Stimulated activated CD8-positive, alpha-beta memory T cell treated with anti-CD3 and anti-CD28 coated beads, Interleukin-12 subunit alpha, Interleukin-12 subunit beta, amount 100 ng/mL, for 4 hours (primary cell): Measurements from ENCODE around the gene FSD1.
A peak's percentile ranks its signal among the peaks of the same experiment; 100 is the strongest.
"Not testable (repeated sequence)": the region's sequence is repeated elsewhere in the genome, so short reads cannot be mapped to it uniquely, and the experiment has no call there.

ENCODE experiments used
- DNase-seq: peaks from one replicate; pipeline ENCODE4 v3.0.0-alpha.2; 2020; ENCODE audit warnings: low read depth

Gene FSD1

DNA sequence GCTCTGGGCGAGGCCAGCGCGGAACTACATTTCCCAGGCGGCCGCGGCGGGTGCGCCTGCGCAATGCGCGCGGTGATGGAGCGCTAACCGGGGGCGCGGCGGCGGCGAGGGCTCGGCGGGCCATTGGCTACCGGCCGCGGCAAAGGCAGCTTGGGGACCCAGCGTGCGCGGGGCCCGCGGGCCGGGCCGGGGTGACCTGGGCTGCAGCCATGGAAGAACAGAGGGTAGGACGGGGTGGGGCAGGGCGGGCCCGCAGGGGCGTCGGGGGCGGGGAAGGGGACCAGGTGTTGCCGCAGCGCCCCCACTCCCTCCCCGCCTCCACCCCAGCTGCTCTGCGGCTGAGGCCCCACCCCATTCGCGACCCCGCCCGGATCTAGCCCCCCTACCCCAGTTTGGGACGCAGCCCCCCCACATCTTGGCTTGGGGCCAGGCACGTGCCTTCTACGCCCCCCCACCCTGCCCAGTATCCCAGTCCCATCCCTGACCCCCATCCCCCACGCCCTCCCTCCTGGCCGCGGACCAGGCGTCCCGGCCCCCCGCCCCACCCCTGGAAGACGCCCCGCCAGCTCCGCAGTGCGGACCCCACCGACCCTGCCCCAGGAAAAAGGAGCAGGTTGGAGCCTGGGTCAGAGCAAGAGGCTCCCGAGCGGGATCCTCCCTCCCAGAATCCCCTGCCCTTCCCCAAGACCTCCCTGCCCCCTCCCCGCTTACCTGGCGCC is at the start of gene FSD1:
Gene FSD1, plus strand, starts transcription at position 61 of the 719 bp plus-strand sequence. Its CDS starts 149 bp downstream, at position 210.
- DNase-seq, result peak; percentile 53

DNA sequence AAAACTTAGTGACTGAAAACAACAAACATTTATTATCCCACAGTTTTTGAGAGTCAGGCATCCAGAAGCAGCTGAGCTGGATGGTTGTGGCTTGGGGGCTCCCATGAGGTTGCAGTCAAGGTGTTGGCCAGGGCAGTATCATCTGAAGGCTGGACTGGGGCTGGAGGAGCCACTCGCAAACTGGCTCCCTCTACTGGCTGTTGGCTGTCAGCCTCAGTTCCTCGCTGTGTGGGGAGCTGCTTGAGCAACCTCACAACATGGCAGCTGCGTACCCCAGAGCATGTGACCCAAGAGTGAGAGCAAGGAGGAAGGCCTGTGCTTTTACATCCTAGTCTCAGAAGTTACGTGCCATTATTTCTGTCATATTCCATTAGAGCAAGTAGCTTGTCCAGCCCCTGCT is 47.8 kb upstream of the FSD1 start:
- DNase-seq, result no peak

GRCh38 chr19:4257025-4257424 is 47.4 kb upstream of the FSD1 start:
- DNase-seq, result no peak

DNA sequence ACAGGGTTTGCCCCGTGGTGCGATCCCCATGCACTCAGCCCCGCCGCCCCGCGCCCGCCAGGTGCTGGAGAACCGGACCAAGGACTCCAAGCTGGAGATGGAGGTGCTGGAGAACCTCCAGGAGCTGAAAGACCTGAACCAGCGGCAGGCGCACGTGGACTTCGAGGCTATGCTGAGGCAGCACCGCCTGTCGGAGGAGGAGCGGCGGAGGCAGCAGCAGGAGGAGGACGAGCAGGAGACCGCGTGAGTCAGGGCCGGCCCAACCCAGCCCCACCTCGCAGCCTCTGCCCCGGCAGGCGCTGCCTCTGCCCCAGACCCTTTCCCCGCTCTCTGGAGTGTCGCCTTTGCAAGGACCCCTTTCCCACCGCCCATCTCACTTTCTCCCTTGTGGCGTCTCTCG is 46.2 kb upstream of the FSD1 start:
- no peak for DNase-seq

DNA sequence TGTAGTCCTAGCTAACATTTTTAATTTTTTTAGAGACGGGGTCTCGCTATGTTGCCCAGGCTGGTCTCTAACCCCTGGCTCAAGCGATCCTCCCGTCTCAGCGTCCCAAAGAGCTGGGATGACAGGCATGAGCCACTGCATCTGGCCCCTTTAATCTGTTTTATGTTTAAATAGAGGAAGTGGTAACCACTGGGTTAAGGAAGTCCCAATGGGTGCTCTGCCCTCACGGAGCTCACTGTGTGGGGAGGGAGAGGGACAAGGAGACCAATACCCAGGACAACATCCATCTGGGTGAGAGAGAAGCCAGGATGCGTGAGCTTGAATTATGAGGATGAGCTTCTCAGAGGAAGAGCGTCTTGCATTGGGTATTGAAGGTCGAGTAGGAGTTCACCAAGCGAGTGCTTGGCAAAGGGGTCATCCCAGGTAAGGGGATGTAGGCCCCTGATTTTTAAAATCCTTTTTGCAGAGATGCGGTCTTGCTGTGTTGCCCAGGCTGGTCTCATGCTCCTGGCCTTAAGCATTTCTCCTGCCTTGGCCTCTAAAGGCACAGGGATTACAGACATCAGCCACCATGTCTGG is 43.7 kb upstream of the FSD1 start:
- DNase-seq, result no peak

DNA sequence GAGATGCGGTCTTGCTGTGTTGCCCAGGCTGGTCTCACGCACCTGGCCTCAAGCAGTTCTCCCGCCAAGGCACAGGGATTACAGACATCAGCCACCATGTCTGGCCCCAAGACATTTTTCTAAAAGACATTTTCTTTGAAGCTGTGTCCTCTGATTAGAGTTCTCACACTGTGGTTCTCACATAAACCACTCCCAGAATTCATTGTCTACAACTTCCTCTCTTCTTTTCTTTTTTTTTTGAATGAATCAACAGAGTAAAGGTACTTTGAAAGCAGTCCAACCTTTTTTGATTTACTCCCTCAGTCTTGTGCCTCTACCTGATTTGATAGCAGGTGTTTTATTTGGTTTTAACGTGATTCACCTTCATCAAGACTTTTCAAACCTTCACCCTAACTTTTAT is 39.6 kb upstream of the FSD1 start:
- no peak for DNase-seq

- DNase-seq, result no peak
These were observed 38.0 kb upstream of the FSD1 start for GRCh38 chr19:4266253-4267000.

DNA sequence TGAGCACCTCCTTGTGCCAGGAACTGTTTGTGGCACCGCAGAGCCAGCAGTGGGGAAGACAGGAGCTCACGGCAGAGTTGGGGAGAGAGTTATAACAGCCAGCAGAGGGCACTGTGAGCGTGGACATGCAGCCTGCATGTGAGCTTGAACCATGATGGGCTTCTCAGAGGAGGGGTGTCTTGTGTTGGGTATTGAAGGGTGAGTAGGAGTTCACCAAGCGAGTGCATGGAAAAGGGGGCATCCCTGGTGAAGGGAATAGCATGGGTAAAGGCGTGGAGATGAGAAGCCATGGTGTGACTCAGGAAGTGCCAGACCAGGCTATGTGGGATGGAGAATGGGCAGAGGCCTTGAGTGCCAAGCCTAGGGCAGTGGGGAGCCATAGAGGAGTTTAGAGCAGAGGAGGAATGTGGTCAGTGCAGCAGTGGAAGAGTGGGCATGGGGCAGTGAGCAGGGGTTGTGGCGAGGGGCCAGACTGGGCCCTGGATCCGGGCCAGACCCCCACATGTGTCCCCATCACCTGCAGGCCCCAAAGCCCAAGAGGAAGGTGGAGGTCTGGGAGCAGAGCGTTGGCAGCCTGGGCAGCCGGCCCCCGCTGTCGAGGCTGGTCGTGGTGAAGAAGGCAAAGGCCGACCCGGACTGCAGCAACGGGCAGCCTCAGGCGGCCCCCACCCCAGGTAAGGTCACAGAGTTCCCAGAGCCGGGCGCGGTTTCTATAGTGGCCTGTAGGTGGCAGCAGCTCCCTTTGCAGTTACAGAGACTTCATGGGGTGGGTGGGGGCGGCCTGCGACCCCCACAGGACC is 37.1 kb upstream of the FSD1 start:
- peak; percentile 25 for DNase-seq

GRCh38 chr19:4267901-4268815 is 36.2 kb upstream of the FSD1 start:
- no peak for DNase-seq

DNA sequence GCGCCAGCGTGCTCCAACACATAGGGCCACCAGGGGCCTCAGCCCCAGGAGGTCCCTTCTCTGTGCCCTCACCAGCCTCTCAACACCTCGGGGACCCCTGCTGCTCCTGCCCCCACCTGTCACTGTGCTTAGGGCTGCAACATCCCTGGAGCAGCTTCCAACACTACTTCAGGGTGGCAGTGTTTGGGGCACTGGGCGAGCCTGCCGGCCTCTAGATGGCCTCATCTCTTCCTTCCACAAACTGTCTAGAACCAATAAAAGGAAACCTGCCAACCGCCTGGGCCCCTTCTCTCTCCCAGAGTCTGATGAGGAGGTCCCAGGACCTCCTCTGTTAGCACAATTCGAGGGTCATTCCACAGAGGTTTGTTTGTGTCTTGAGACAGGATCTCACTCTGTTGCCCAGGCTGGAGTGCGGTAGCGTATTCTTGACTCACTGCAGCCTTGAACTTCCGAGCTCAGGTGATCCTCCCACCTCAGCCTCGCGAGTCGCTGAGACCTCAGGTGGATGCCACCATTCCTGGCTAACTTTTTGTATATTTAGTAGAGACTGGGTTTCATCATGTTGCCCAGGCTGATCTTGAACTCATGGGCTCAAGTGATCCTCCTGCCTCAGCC is 35.5 kb upstream of the FSD1 start:
- DNase-seq, result no peak

GRCh38 chr19:4272894-4273293 is 31.5 kb upstream of the FSD1 start:
- no peak for DNase-seq

GRCh38 chr19:4274321-4274686 is 30.1 kb upstream of the FSD1 start:
- DNase-seq, result not testable (repeated sequence)

DNA sequence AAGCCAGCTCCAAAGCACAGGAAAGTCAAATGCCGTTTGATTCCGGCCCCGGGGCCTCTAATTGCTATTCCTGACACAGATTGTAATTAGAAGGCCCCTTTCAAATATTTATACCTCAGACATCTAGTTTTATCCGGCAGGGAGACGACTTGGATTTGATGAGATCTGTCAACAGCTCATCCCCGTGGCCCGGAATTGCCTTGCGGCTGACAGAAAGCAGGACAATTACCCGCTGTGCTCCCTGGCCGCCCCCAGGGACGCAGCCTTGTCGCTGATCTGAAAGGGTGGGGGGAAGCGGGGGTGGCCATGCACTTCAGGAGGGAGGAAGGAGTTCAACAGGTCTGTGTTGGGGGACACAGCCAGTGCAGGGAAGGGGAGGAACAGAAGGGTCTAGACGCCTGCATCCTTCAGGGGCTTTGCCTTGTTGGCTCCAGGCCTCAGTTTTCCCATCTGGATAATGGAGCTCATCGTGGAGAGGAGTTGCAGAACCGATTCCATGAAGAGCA is 27.2 kb upstream of the FSD1 start:
- no peak for DNase-seq

GRCh38 chr19:4278010-4278409 is 26.4 kb upstream of the FSD1 start:
- DNase-seq, result no peak

DNA sequence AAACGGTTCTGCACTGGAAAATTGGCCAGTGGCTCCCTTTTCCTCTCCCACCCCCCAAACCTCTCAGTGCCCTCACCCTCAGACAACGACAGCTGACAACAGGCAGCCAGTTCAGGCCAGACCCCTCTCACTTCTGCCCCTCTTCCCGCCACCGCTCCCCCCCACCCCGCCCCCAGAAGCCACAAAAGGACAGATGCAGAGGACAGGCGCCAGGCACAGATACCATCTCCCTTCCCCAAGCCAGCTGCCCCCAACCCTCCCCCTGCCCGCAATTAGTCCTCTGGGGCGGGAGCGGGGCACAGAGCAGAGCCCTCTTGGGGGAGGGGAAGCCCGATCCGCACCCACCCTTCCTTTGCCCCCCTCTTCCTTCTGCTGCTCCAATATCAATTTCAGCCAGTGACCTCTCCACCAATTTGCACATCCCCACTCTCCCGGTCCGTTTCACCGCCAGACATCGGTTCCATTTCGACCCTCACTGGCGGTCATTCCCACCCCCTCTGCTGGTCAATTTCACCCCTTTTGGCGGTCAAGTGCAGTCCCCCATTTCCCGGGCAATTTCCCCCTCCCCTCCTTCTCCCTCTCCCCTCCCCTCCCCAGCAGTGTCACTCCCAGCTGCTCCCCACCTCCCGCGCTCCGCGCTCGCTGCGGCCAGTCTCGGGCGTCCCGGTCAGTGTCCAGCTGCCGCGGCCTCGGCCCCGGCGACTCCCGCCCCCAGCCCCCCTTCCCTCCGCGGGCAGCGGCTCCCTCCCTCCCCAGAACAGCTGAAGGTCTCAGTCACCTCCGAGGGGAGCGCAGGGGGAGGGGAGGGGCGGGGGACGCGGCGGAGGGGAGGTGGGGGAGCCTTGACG is 25.8 kb upstream of the FSD1 start, which contains the start of gene SHD:
Gene SHD, plus strand, starts transcription at position 848 of the 848 bp plus-strand sequence. CDS start 798 bp downstream, outside the sequence.
- DNase-seq, result no peak

DNA sequence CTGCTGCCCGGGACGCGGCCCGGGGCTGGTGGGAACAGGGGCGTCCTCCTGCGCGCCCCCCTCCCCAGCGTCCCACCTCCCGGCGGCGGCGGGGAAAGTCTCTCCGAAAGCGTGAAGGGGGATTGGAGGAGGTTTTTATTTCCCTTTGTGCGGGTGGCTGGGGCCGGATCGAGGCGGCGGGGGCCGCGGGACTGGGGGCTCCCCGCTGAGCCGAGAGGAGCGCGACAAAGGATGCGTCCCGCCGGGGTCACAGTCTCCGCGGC is 25.2 kb upstream of the FSD1 start:
- no peak for DNase-seq

DNA sequence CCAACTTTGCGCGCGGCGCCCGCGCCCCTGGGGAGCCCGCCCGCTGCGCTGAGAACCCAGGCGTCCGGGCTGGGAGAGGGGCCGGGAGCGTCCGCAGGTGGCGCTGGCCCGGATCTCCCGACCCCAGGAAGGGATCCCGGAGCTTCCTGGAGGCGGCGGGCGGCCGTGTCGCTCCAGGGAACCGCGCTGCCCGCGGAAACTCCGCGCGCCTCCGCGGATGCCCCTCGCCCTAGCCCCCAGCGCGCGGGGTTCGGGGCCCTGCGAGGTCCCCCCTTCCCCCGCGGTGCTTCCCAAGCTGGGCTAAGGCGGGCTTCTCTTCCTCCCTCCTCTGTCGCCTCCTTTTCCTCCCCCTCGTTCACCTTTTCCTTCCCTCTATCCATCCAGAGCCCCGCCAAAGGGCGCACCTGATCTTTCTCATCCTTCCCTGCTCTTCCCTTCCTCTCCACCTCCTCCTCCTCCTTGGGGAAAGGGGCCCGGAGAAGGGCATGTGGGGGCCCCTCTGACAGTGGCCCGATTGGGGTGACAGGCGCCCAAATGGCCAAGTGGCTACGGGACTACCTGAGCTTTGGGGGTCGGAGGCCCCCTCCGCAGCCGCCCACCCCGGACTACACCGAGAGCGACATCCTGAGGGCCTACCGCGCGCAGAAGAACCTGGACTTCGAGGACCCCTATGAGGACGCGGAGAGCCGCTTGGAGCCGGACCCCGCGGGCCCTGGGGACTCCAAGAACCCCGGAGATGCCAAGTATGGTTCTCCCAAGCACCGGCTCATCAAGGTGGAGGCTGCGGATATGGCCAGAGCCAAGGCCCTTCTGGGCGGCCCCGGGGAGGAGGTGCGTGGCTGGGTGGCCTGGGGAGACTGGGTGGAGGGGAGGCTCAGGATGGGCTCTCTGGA is 24.6 kb upstream of the FSD1 start:
- DNase-seq, result no peak

DNA sequence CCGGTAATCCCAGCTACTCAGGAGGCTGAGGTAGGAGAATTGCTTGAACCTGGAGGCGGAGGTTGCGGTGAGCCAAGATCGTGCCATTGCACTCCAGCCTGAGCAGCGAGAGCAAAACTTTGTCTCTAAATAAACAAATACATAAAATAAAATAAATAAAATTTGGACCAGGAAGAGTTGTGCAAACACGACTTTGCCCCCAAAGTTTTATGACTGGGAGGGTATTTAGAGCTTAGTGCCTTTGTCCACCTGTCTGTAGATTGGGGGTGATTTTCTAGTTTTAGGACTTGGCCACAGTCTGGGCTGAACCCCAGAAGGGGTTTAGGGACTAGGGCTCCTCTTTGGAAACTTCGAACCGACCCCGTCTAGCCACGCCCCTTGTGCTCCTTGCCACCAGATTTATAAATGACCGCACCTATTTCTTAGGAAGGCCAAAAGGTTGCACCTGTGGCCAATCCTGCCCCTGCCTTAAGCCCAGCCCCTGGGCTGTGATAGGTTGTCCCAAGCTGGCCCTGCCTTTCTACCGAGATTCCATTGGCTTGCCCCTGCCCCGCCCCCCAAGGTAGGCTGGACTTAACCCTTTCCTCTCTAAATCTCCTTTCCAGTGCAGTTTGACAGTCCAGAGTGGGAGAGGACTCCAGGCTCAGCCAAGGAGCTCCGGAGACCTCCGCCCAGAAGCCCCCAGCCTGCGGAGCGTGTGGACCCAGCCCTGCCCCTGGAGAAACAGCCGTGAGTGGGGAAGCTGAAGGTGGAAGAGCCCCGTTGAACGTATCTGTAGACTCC is 20.0 kb upstream of the FSD1 start:
- DNase-seq, result no peak
